Measurements from ENCODE around the gene ATG9B. TPM values are rescaled to one million over a fixed set of nuclear protein-coding genes. Genes with fewer than 3 reads are reported as not detected.

The ATG9B gene, protein sequence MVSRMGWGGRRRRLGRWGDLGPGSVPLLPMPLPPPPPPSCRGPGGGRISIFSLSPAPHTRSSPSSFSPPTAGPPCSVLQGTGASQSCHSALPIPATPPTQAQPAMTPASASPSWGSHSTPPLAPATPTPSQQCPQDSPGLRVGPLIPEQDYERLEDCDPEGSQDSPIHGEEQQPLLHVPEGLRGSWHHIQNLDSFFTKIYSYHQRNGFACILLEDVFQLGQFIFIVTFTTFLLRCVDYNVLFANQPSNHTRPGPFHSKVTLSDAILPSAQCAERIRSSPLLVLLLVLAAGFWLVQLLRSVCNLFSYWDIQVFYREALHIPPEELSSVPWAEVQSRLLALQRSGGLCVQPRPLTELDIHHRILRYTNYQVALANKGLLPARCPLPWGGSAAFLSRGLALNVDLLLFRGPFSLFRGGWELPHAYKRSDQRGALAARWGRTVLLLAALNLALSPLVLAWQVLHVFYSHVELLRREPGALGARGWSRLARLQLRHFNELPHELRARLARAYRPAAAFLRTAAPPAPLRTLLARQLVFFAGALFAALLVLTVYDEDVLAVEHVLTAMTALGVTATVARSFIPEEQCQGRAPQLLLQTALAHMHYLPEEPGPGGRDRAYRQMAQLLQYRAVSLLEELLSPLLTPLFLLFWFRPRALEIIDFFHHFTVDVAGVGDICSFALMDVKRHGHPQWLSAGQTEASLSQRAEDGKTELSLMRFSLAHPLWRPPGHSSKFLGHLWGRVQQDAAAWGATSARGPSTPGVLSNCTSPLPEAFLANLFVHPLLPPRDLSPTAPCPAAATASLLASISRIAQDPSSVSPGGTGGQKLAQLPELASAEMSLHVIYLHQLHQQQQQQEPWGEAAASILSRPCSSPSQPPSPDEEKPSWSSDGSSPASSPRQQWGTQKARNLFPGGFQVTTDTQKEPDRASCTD
- total RNA-seq (2022; extraction: Qiagen RNA extraction) = 0.39 to 0.66 TPM (median 0.65 TPM) in 5 replicates

GRCh38 chr7:151024435-151025056, at the start of gene ATG9B:
TSS of gene ATG9B (minus strand) at chr7:151024494. CDS start at chr7:151024423, 71 bp downstream.

GRCh38 chr7:151059367-151060112, 35.2 kb upstream of the ATG9B start, which contains the start of gene SLC4A2:
TSS of gene SLC4A2 (plus strand) at chr7:151059589. CDS start at chr7:151061988, 2,399 bp downstream.

DNA sequence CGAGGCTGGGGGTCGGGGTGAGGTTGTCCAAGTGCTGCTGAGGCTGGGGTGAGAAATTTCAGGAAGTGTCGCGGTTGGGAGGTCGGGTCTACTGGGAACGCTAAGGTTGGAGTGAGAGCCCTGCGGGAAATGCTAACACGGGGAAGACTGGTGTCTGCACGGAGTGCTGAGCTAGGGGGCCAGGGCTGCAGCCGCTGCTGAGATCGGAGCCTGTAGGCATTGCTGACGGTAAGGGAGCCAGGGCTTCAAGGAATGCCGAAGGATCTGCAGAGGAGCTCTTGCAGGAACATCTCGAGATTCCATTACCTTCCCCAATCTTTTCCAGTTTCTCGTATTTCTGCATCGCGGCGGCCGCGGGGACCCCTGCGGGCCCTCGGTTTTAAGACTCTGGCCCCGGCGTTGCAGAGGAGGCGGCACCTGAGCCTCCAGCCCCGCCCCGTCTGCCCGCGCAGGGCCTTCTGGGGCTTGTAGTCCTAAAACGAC, 33.3 kb upstream of the ATG9B start, which contains the start of gene CDK5:
CDK5 (minus strand) TSS at position 392 of the 483 bp plus-strand sequence; CDS start at position 343, 49 bp downstream.

GRCh38 chr7:151047976-151048815, 23.9 kb upstream of the ATG9B start, which contains the start of gene ASIC3:
TSS of gene ASIC3 (plus strand) at chr7:151048531. CDS start at chr7:151048886, 355 bp downstream.

GRCh38 chr7:151028131-151028947, 4.0 kb upstream of the ATG9B start, which contains the start of gene ABCB8:
TSS of gene ABCB8 (plus strand) at chr7:151028450. CDS start at chr7:151028516, 66 bp downstream.

GRCh38 chr7:150990416-150991186, 33.7 kb downstream of the ATG9B start, which contains the start of gene NOS3:
TSS of gene NOS3 (plus strand) at chr7:150991017. CDS start at chr7:150993804, 2,787 bp downstream.

GRCh38 chr7:150978126-150978789, 46.0 kb downstream of the ATG9B start, which contains the start of gene KCNH2:
TSS of gene KCNH2 (minus strand) at chr7:150978321. CDS start at chr7:150977913, 408 bp downstream.

Other genes starting within 250 kb of the ATG9B start
- 0.15 to 0.23 TPM (median 0.19 TPM) in 3 of 5 replicates, not detected in the others for gene TMEM176B, start 224.1 kb downstream of the ATG9B start, total RNA-seq (2022; extraction: Qiagen RNA extraction)
- gene TMEM176A, start 223.7 kb downstream of the ATG9B start, total RNA-seq (2022; extraction: Qiagen RNA extraction) = not detected in 5 replicates
- 0.05 to 0.32 TPM (median 0.13 TPM) in 3 of 5 replicates, not detected in the others for gene AOC1, start 172.0 kb downstream of the ATG9B start, total RNA-seq (2022; extraction: Qiagen RNA extraction)
- gene KCNH2, start 46.2 kb downstream of the ATG9B start, total RNA-seq (2022; extraction: Qiagen RNA extraction) = 1.6 to 2.2 TPM (median 2.0 TPM) in 5 replicates
- 0.13 to 0.37 TPM (median 0.34 TPM) in 5 replicates for gene NOS3, start 33.5 kb downstream of the ATG9B start, total RNA-seq (2022; extraction: Qiagen RNA extraction)
- gene ABCB8, start 4.0 kb upstream of the ATG9B start, total RNA-seq (2022; extraction: Qiagen RNA extraction) = 32.9 to 52.5 TPM (median 47.6 TPM) in 5 replicates
- 7.7 to 11.7 TPM (median 8.7 TPM) in 5 replicates for gene ASIC3, start 24.0 kb upstream of the ATG9B start, total RNA-seq (2022; extraction: Qiagen RNA extraction)
- 29.6 to 32.6 TPM (median 29.8 TPM) in 5 replicates for gene CDK5, start 33.4 kb upstream of the ATG9B start, total RNA-seq (2022; extraction: Qiagen RNA extraction)
- gene SLC4A2, start 35.1 kb upstream of the ATG9B start, total RNA-seq (2022; extraction: Qiagen RNA extraction) = 174 to 292 TPM (median 259 TPM) in 5 replicates
- 51.3 to 86.5 TPM (median 80.0 TPM) in 5 replicates for gene FASTK, start 56.3 kb upstream of the ATG9B start, total RNA-seq (2022; extraction: Qiagen RNA extraction)
- 38.5 to 59.2 TPM (median 55.5 TPM) in 5 replicates for gene TMUB1, start 59.0 kb upstream of the ATG9B start, total RNA-seq (2022; extraction: Qiagen RNA extraction)
- gene AGAP3, start 62.0 kb upstream of the ATG9B start, total RNA-seq (2022; extraction: Qiagen RNA extraction) = 44.1 to 66.6 TPM (median 65.4 TPM) in 5 replicates
- 0.20 TPM in 1 of 5 replicates, not detected in the others for gene GBX1, start 143.2 kb upstream of the ATG9B start, total RNA-seq (2022; extraction: Qiagen RNA extraction)
- gene ASB10, start 162.8 kb upstream of the ATG9B start, total RNA-seq (2022; extraction: Qiagen RNA extraction) = not detected in 5 replicates
- not detected in 5 replicates for gene H2BK1, start 186.0 kb upstream of the ATG9B start, total RNA-seq (2022; extraction: Qiagen RNA extraction)
- gene ABCF2, start 202.7 kb upstream of the ATG9B start, total RNA-seq (2022; extraction: Qiagen RNA extraction) = 58.0 to 63.8 TPM (median 62.0 TPM) in 5 replicates
- 34.7 to 47.0 TPM (median 45.1 TPM) in 5 replicates for gene CHPF2, start 208.0 kb upstream of the ATG9B start, total RNA-seq (2022; extraction: Qiagen RNA extraction)
- gene SMARCD3, start 224.2 kb upstream of the ATG9B start, total RNA-seq (2022; extraction: Qiagen RNA extraction) = 7.7 to 11.6 TPM (median 9.9 TPM) in 5 replicates